ENCODE measurements around the gene ELMOD1.

- TF ChIP-seq, protein P1, sequence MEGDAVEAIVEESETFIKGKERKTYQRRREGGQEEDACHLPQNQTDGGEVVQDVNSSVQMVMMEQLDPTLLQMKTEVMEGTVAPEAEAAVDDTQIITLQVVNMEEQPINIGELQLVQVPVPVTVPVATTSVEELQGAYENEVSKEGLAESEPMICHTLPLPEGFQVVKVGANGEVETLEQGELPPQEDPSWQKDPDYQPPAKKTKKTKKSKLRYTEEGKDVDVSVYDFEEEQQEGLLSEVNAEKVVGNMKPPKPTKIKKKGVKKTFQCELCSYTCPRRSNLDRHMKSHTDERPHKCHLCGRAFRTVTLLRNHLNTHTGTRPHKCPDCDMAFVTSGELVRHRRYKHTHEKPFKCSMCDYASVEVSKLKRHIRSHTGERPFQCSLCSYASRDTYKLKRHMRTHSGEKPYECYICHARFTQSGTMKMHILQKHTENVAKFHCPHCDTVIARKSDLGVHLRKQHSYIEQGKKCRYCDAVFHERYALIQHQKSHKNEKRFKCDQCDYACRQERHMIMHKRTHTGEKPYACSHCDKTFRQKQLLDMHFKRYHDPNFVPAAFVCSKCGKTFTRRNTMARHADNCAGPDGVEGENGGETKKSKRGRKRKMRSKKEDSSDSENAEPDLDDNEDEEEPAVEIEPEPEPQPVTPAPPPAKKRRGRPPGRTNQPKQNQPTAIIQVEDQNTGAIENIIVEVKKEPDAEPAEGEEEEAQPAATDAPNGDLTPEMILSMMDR (IDR thresholded peaks at IDR 0.05) = no peak
- TF ChIP-seq POLR2A (IDR thresholded peaks at IDR 0.05) = no peak
Measured at GRCh38 chr11:107609400-107610218, 18.7 kb downstream of the ELMOD1 start.
